ENCODE results near the gene OLFM1. TPM values are rescaled to one million over a fixed set of nuclear protein-coding genes. Genes with fewer than 3 reads are reported as not detected.

Gene OLFM1
- total and polyA plus RNA-seq, 2 donors from 2014 or later, result 2.9 to 33.7 TPM

GRCh38 chr9:135166565-135166964, 79.1 kb downstream of the OLFM1 start:
- H3K36me3 ChIP-seq (ENCODE audit: control insufficient read depth in 2 of 3, insufficient read depth in 3 of 3, low read length in 3 of 3), result no peaks in the 10 kb centered on the region
- no peak overlapping the region for H3K27ac ChIP-seq (ENCODE audit: low read depth in 2 of 2, low read length in 2 of 2)
- DNase-seq (no peak), FAIRE-seq (no peak)
- no peaks in the 10 kb centered on the region for H3K9me3 ChIP-seq (ENCODE audit: control insufficient read depth in 2 of 3, insufficient read depth in 1 of 3, low read length in 3 of 3)
- TF ChIP-seq CTCF (IDR thresholded peaks at IDR 0.05; ENCODE audit: borderline replicate concordance, extremely low read depth, insufficient read depth), result no peak
- H3K4me3 ChIP-seq (ENCODE audit: low read length in 3 of 3), result no peak overlapping the region
- H3K4me1 ChIP-seq (ENCODE audit: control insufficient read depth in 2 of 3, insufficient read depth in 2 of 3, low read depth in 1 of 3, low read length in 3 of 3), result no peaks in the 10 kb centered on the region
- intact Hi-C loops (cut with DNase I), result no loop called here
- no peaks in the 10 kb centered on the region for H3K27me3 ChIP-seq (ENCODE audit: control insufficient read depth, insufficient read depth, low read length)
- H3K9ac ChIP-seq (ENCODE audit: low read length in 3 of 3), result no peak overlapping the region

GRCh38 chr9:135167356-135167755, 79.9 kb downstream of the OLFM1 start:
- Histone ChIP-seq H3K9ac (ENCODE audit: low read length in 3 of 3) (no peak overlapping the region), H3K27me3 (ENCODE audit: control insufficient read depth, insufficient read depth, low read length) (no peaks in the 10 kb centered on the region), H3K4me1 (ENCODE audit: control insufficient read depth in 2 of 3, insufficient read depth in 2 of 3, low read depth in 1 of 3, low read length in 3 of 3) (no peaks in the 10 kb centered on the region), H3K36me3 (ENCODE audit: control insufficient read depth in 2 of 3, insufficient read depth in 3 of 3, low read length in 3 of 3) (no peaks in the 10 kb centered on the region), H3K4me3 (ENCODE audit: low read length in 3 of 3) (no peak overlapping the region), H3K27ac (ENCODE audit: low read depth in 2 of 2, low read length in 2 of 2) (no peak overlapping the region), H3K9me3 (ENCODE audit: control insufficient read depth in 2 of 3, insufficient read depth in 1 of 3, low read length in 3 of 3) (no peaks in the 10 kb centered on the region)
- no peak for TF ChIP-seq CTCF (IDR thresholded peaks at IDR 0.05; ENCODE audit: borderline replicate concordance, extremely low read depth, insufficient read depth)
- intact Hi-C loops (cut with DNase I), result no loop called here
- FAIRE-seq (no peak), DNase-seq (no peak)

- intact Hi-C loops (cut with DNase I), result no loop called here
- Histone ChIP-seq H3K9me3 (ENCODE audit: control insufficient read depth in 2 of 3, insufficient read depth in 1 of 3, low read length in 3 of 3) (no peaks in the 10 kb centered on the region), H3K27me3 (ENCODE audit: control insufficient read depth, insufficient read depth, low read length) (no peaks in the 10 kb centered on the region), H3K27ac (ENCODE audit: low read depth in 2 of 2, low read length in 2 of 2) (no peak overlapping the region), H3K4me1 (ENCODE audit: control insufficient read depth in 2 of 3, insufficient read depth in 2 of 3, low read depth in 1 of 3, low read length in 3 of 3) (no peaks in the 10 kb centered on the region), H3K36me3 (ENCODE audit: control insufficient read depth in 2 of 3, insufficient read depth in 3 of 3, low read length in 3 of 3) (no peaks in the 10 kb centered on the region), H3K9ac (ENCODE audit: low read length in 3 of 3) (no peak overlapping the region), H3K4me3 (ENCODE audit: low read length in 3 of 3) (no peak overlapping the region)
- FAIRE-seq (no peak), DNase-seq (no peak)
- no peak for TF ChIP-seq CTCF (IDR thresholded peaks at IDR 0.05; ENCODE audit: borderline replicate concordance, extremely low read depth, insufficient read depth)
Measured at GRCh38 chr9:135167849-135168655, 80.6 kb downstream of the OLFM1 start.

Measured in kidney (tissue), 14 donors.